IMR-90 (cell line): ENCODE measurements around the gene JMJD6. TPM values are rescaled to one million over a fixed set of nuclear protein-coding genes. Genes with fewer than 3 reads are reported as not detected.

Experiments used
- ATAC-seq: fragments of 200-7000 bp; cut with Tn5 transposase; 2 replicates; pipeline ENCODE4 v1.9.1; 2020; ENCODE audit warnings: low read depth, mild to moderate bottlenecking, moderate library complexity
- BruUV-seq: library from RNA; stranded (reverse); fragments of 400-500 nt; replicated peaks from 2 replicates; lab custom pipeline; 2021; lab: Mats Ljungman, UMichigan
- CTCF ChIA-PET: fragments of 300-600 bp; formaldehyde crosslinking; extraction: SDS; loops from one replicate; lab custom pipeline; 2021; ENCODE audit warnings: antibody characterized with exemption; lab: Yijun Ruan, JAX
- POLR2A ChIA-PET: fragments of 300-600 bp; sonication (Branson Sonifier 250); formaldehyde crosslinking; loops from one replicate; lab custom pipeline; 2022; ENCODE audit warnings: antibody characterized with exemption; ENCODE audit not compliant: unreplicated experiment; lab: Charles Lee
- DNase-seq: peaks from one replicate; pipeline ENCODE4 v3.0.0; 2013
- H2AFZ ChIP-seq: replicated peaks from 2 replicates; pipeline ENCODE3; 2013; ENCODE audit warnings: low read length, mild to moderate bottlenecking; ENCODE audit not compliant: poor library complexity
- H2AK5ac ChIP-seq: 2 replicates; pipeline ENCODE4 v1.6.1; 2013; ENCODE audit warnings: low read depth, low read length, inconsistent platforms
- H2AK9ac ChIP-seq: replicated peaks from 2 replicates; pipeline ENCODE3; 2013; ENCODE audit warnings: mild to moderate bottlenecking, low read depth, low read length, moderate library complexity; ENCODE audit not compliant: poor library complexity
- H2BK120ac ChIP-seq: 2 replicates; pipeline ENCODE4 v1.6.1; 2013; ENCODE audit warnings: low read depth, low read length, inconsistent platforms
- H2BK15ac ChIP-seq: 3 replicates; pipeline ENCODE4 v1.6.1; 2013; ENCODE audit warnings: low read depth, low read length, inconsistent platforms
- H2BK20ac ChIP-seq: 2 replicates; pipeline ENCODE4 v1.6.1; 2013; ENCODE audit warnings: low read depth, mild to moderate bottlenecking, inconsistent platforms, low read length, moderate library complexity
- H2BK5ac ChIP-seq: 2 replicates; pipeline ENCODE4 v1.6.1; 2013; ENCODE audit warnings: mild to moderate bottlenecking, low read depth, low read length, inconsistent platforms; ENCODE audit not compliant: poor library complexity, severe bottlenecking
- H3K14ac ChIP-seq: replicated peaks from 2 replicates; pipeline ENCODE4 v1.6.1; 2013; ENCODE audit warnings: low read depth, low read length, inconsistent platforms
- H3K18ac ChIP-seq: 2 replicates; pipeline ENCODE4 v1.6.1; 2013; ENCODE audit warnings: low read depth, low read length, control low read depth
- H3K23ac ChIP-seq: 2 replicates; pipeline ENCODE4 v1.6.1; 2013; ENCODE audit warnings: low read depth, low read length, inconsistent platforms
- H3K27ac ChIP-seq: 2 replicates; pipeline ENCODE4 v1.5.1; 2013; ENCODE audit warnings: mild to moderate bottlenecking, control low read depth, low read length; ENCODE audit not compliant: insufficient read depth
- H3K27me3 ChIP-seq: 2 replicates; pipeline ENCODE4 v1.6.1; 2013; ENCODE audit warnings: low read length; ENCODE audit not compliant: control insufficient read depth, insufficient read depth
- H3K36me3 ChIP-seq: 2 replicates; pipeline ENCODE4 v1.6.1; 2013; ENCODE audit warnings: low read length, mixed read lengths; ENCODE audit not compliant: control insufficient read depth, insufficient read depth
- H3K4ac ChIP-seq: 2 replicates; pipeline ENCODE4 v1.6.1; 2013; ENCODE audit warnings: low read depth, low read length, inconsistent platforms
- H3K4me1 ChIP-seq: 2 replicates; pipeline ENCODE4 v1.6.1; 2013; ENCODE audit warnings: low read length, mixed read lengths; ENCODE audit not compliant: control insufficient read depth, insufficient read depth
- H3K4me2 ChIP-seq: 2 replicates; pipeline ENCODE4 v1.6.1; 2013; ENCODE audit warnings: low read depth, mild to moderate bottlenecking, control low read depth, low read length, moderate library complexity
- H3K4me3 ChIP-seq: 2 replicates; pipeline ENCODE4 v1.5.1; 2013; ENCODE audit warnings: low read depth, mild to moderate bottlenecking, control low read depth, low read length, moderate library complexity; ENCODE audit not compliant: insufficient read depth
- H3K56ac ChIP-seq: 2 replicates; pipeline ENCODE4 v1.6.1; 2013; ENCODE audit warnings: low read length, inconsistent platforms; ENCODE audit not compliant: insufficient read depth; ENCODE audit errors: extremely low read depth
- H3K79me1 ChIP-seq, 2 experiments: 2 replicates each; pipeline ENCODE4 v1.6.1; 2013; ENCODE audit warnings: low read length in 2 of 2, inconsistent platforms in 1 of 2, low read depth in 1 of 2
- H3K9ac ChIP-seq: 2 replicates; pipeline ENCODE4 v1.6.1; 2013; ENCODE audit warnings: low read depth, low read length, control low read depth
- H3K9me1 ChIP-seq: 2 replicates; pipeline ENCODE4 v1.6.1; 2013; ENCODE audit warnings: low read length, inconsistent platforms; ENCODE audit not compliant: insufficient read depth
- H3K9me3 ChIP-seq: 2 replicates; pipeline ENCODE4 v1.6.1; 2013; ENCODE audit warnings: low read length; ENCODE audit not compliant: control insufficient read depth, insufficient read depth
- H4K20me1 ChIP-seq: 2 replicates; pipeline ENCODE4 v1.6.1; 2013; ENCODE audit warnings: low read length, inconsistent platforms; ENCODE audit not compliant: insufficient read depth
- H4K5ac ChIP-seq: 2 replicates; pipeline ENCODE4 v1.6.1; 2013; ENCODE audit warnings: mild to moderate bottlenecking, low read depth, low read length, control low read depth
- H4K8ac ChIP-seq, 2 experiments: 2 replicates each; pipeline ENCODE4 v1.6.1; 2013; ENCODE audit warnings: low read depth in 2 of 2, low read length in 2 of 2, control low read depth in 1 of 2, inconsistent platforms in 1 of 2
- H4K91ac ChIP-seq: 2 replicates; pipeline ENCODE4 v1.6.1; 2013; ENCODE audit warnings: low read depth, low read length, inconsistent platforms; ENCODE audit not compliant: insufficient read depth
- BHLHE40 ChIP-seq: fragments of 150-350 bp; IDR thresholded peaks from 2 replicates; pipeline ENCODE4 v1.6.1; 2016; ENCODE audit warnings: mild to moderate bottlenecking, low read depth, low read length
- CEBPB ChIP-seq: IDR thresholded peaks from 2 replicates; pipeline ENCODE4 v1.6.1; 2012; ENCODE audit warnings: low read depth, low read length, improper control_type of control experiment
- CHD1 ChIP-seq: IDR thresholded peaks from 2 replicates; pipeline ENCODE4 v1.6.1; 2012; ENCODE audit warnings: low read depth, low read length, improper control_type of control experiment
- CTCF ChIP-seq: conservative IDR thresholded peaks from 2 replicates; pipeline ENCODE4 v1.5.1; 2012; ENCODE audit warnings: mild to moderate bottlenecking, low read depth, low read length, improper control_type of control experiment
- FOS ChIP-seq: fragments of 150-350 bp; IDR thresholded peaks from 2 replicates; pipeline ENCODE4 v1.6.1; 2016; ENCODE audit warnings: low read depth, low read length
- MAZ ChIP-seq: IDR thresholded peaks from 2 replicates; pipeline ENCODE4 v1.6.1; 2012; ENCODE audit warnings: low read depth, mild to moderate bottlenecking, low read length, improper control_type of control experiment, moderate library complexity, borderline replicate concordance
- NFE2L2 ChIP-seq: fragments of 150-350 bp; IDR thresholded peaks from 2 replicates; pipeline ENCODE4 v1.6.1; 2016; ENCODE audit warnings: low read depth, mild to moderate bottlenecking, low read length
- POLR2A ChIP-seq: IDR thresholded peaks from 2 replicates; pipeline ENCODE4 v1.6.1; 2012; ENCODE audit warnings: mild to moderate bottlenecking, low read depth, low read length
- RAD21 ChIP-seq: IDR thresholded peaks from 2 replicates; pipeline ENCODE4 v1.6.1; 2012; ENCODE audit warnings: low read length, improper control_type of control experiment
- RCOR1 ChIP-seq: IDR thresholded peaks from 2 replicates; pipeline ENCODE4 v1.6.1; 2012; ENCODE audit warnings: mild to moderate bottlenecking, low read length, improper control_type of control experiment; ENCODE audit not compliant: insufficient replicate concordance
- RFX5 ChIP-seq: IDR thresholded peaks from 2 replicates; pipeline ENCODE4 v1.8.0; 2012; ENCODE audit warnings: low read depth, mild to moderate bottlenecking, low read length, moderate library complexity
- WGBS, 2 experiments: methylation state at CpG; one replicate each; pipeline versions ENCODE4 v1.1.5 to v1.1.7; 2013; ENCODE audit warnings: missing lambda C conversion rate in 2 of 2; ENCODE audit not compliant: insufficient read length in 1 of 2; ENCODE audit errors: extremely low coverage in 2 of 2; 5-methylcytosine and 5-hydroxymethylcytosine counted together
- dilution Hi-C: fragments of 300-500 bp; cut with HindIII; formaldehyde crosslinking; loops from one replicate; pipeline ENCODE4 v1.14.3; 2018; ENCODE audit warnings: low sequenced_read_pairs; ENCODE audit not compliant: unreplicated experiment
- in situ Hi-C: fragments of 300-500 bp; cut with MboI; formaldehyde crosslinking; loops from 3 replicates; pipeline ENCODE4 v1.14.3; 2019; ENCODE audit warnings: low sequenced_read_pairs, inconsistent platforms, mixed read lengths
- intact Hi-C: fragments of 100-400 bp; cut with micrococcal nuclease; formaldehyde crosslinking; loops from 2 replicates; pipeline ENCODE4 v1.10.0; 2022
- polyA plus RNA-seq, 3 experiments: library from polyadenylated mRNA; depleted of rRNA; stranded (reverse); fragments of >200 nt; gene quantifications; 2 replicates each; pipeline ENCODE4 v1.2.3, GENCODE V29; 2012; ENCODE audit warnings: low replicate concordance in 1 of 3
- total RNA-seq: library from RNA; depleted of rRNA; stranded (reverse); fragments of >200 nt; gene quantifications from 2 replicates; pipeline ENCODE4 v1.2.3, GENCODE V29; 2012

JMJD6 gene
- total and polyA plus RNA-seq, 2 of the 4 experiments (the other 2 are of a cell fraction): 24.4 to 33.7 TPM

GRCh38 chr17:76683921-76684745 is 42.3 kb downstream of the JMJD6 start:
- H2AK5ac ChIP-seq: no peak overlapping the region
- no peak overlapping the region for H3K9ac ChIP-seq
- peaks cover 34% of the 10 kb centered on the region for H4K20me1 ChIP-seq
- H3K36me3 ChIP-seq: peaks cover 49% of the 10 kb centered on the region
- H3K4me1 ChIP-seq: peaks cover 22% of the 10 kb centered on the region
- no peak overlapping the region for H2BK20ac ChIP-seq
- H3K18ac ChIP-seq: no peak overlapping the region
- ChIA-PET POLR2A (interaction anchor here (0.5 kb wide), 1 partner anchor 117 kb away, joined by 3 read pairs; no protein-coding TSS in a partner anchor), CTCF (interaction anchor here (0.6 kb wide), 1 partner anchor 204 kb away, joined by 4 read pairs; no protein-coding TSS in a partner anchor)
- H2BK15ac ChIP-seq: no peak overlapping the region
- no peak overlapping the region for H4K8ac ChIP-seq
- no peak overlapping the region for H3K4ac ChIP-seq
- no peak overlapping the region for H3K23ac ChIP-seq
- H3K14ac ChIP-seq: no peak overlapping the region
- in situ Hi-C loops: no loop called here
- TF ChIP-seq FOS (no peak), RFX5 (no peak), CTCF (no peak), BHLHE40 (no peak), POLR2A (no peak), NFE2L2 (no peak), RCOR1 (no peak), CHD1 (no peak), MAZ (no peak), RAD21 (no peak), CEBPB (no peak)
- peaks cover 6% of the 10 kb centered on the region for H3K9me1 ChIP-seq
- DNase-seq (no peak), ATAC-seq (no peak)
- H2AFZ ChIP-seq: no peak overlapping the region
- H3K27ac ChIP-seq: no peak overlapping the region
- intact Hi-C loops: loop anchor here (10.0 kb wide), 1 partner anchor 1921 kb away; no protein-coding TSS in a partner anchor
- WGBS, 2 experiments: no CpG with 5 or more reads among the region's 25 CpGs
- H2AK9ac ChIP-seq: peak overlapping the region; percentile 9
- no peak overlapping the region for H2BK120ac ChIP-seq
- dilution Hi-C loops: no loop called here
- H4K91ac ChIP-seq: no peak overlapping the region
- H3K4me2 ChIP-seq: no peak overlapping the region
- H3K79me1 ChIP-seq: peaks cover 5 to 68% of the 10 kb centered on the region in 2 experiments; a peak in 3 of 4 replicates
- no peaks in the 10 kb centered on the region for H3K9me3 ChIP-seq
- no TSS peak for BruUV-seq
- no peak overlapping the region for H3K4me3 ChIP-seq
- H3K27me3 ChIP-seq: no peaks in the 10 kb centered on the region
- no peak overlapping the region for H4K5ac ChIP-seq
- H2BK5ac ChIP-seq: no peak overlapping the region
- no peak overlapping the region for H3K56ac ChIP-seq
